ENCODE data around the gene TESK2.

The TESK2 gene

DNA sequence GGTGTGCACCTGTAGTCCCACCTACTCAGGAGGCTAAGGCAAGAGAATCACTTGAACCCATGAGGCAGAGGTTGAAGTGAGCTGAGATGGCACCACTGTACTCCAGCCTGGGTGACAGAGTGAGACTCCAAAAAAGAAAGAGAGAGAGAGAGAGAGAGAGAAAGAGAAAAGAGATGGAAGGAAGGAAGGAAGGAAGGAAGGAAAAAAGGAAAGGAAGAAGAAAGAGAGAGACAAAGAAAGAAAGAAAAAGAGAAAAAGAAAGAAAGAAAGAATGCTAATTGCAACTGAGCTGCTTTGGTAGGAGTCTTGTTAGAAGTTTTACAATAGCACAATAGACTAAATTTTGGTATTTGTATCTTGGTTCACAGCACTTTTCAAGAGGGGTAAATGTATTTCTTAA, 25.7 kb downstream of the TESK2 start:
- H3K27me3 ChIP-seq (ENCODE audit: insufficient read depth, low read depth): no peaks in the 10 kb centered on the region
- no peak overlapping the region for H3K4me2 ChIP-seq
- peaks cover 17% of the 10 kb centered on the region for H3K4me1 ChIP-seq (ENCODE audit: low read depth, poor library complexity, severe bottlenecking)
- H3K27ac ChIP-seq: no peak overlapping the region
- H3K79me2 ChIP-seq (ENCODE audit: insufficient read depth, low read depth): no peaks in the 10 kb centered on the region
- no peak overlapping the region for H2AFZ ChIP-seq (ENCODE audit: low read depth)
- H3K36me3 ChIP-seq (ENCODE audit: insufficient read depth): no peaks in the 10 kb centered on the region
- no peak overlapping the region for H3K4me3 ChIP-seq (IDR thresholded peaks at IDR 0.05; ENCODE audit: insufficient read depth, low read depth, low read length)
- H4K20me1 ChIP-seq (ENCODE audit: insufficient read depth): no peaks in the 10 kb centered on the region
- TF ChIP-seq, protein P1, sequence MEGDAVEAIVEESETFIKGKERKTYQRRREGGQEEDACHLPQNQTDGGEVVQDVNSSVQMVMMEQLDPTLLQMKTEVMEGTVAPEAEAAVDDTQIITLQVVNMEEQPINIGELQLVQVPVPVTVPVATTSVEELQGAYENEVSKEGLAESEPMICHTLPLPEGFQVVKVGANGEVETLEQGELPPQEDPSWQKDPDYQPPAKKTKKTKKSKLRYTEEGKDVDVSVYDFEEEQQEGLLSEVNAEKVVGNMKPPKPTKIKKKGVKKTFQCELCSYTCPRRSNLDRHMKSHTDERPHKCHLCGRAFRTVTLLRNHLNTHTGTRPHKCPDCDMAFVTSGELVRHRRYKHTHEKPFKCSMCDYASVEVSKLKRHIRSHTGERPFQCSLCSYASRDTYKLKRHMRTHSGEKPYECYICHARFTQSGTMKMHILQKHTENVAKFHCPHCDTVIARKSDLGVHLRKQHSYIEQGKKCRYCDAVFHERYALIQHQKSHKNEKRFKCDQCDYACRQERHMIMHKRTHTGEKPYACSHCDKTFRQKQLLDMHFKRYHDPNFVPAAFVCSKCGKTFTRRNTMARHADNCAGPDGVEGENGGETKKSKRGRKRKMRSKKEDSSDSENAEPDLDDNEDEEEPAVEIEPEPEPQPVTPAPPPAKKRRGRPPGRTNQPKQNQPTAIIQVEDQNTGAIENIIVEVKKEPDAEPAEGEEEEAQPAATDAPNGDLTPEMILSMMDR (conservative IDR thresholded peaks at IDR 0.05; ENCODE audit: low read depth, low read length): no peak
- H3K9ac ChIP-seq: no peak overlapping the region

DNA sequence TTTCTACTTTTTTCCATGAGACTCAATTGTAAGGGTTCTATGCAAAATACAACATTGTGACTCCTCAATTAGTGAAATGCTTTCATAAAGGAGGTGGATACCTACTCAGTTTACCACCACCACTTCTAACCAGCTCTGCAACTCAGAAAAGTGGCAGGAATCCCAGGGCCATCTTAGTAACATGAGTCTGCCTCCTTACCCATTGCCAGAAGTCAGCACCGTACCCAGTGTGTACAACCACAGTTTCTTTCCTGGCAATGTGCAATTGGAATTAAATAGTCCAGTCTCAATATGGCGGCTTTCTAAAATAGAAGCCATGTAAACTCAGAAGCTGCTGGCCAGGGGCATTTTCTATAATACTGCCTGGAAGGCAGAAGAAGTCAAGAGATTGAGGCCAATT, 32.1 kb downstream of the TESK2 start:
- no peaks in the 10 kb centered on the region for H3K36me3 ChIP-seq (ENCODE audit: insufficient read depth)
- H3K27ac ChIP-seq: no peak overlapping the region
- H3K4me1 ChIP-seq (ENCODE audit: low read depth, poor library complexity, severe bottlenecking): no peaks in the 10 kb centered on the region
- no peak overlapping the region for H3K4me2 ChIP-seq
- TF ChIP-seq, protein P1 (conservative IDR thresholded peaks at IDR 0.05; ENCODE audit: low read depth, low read length): no peak
- no peaks in the 10 kb centered on the region for H4K20me1 ChIP-seq (ENCODE audit: insufficient read depth)
- H3K9ac ChIP-seq: no peak overlapping the region
- H3K4me3 ChIP-seq (IDR thresholded peaks at IDR 0.05; ENCODE audit: insufficient read depth, low read depth, low read length): no peak overlapping the region
- H3K79me2 ChIP-seq (ENCODE audit: insufficient read depth, low read depth): no peaks in the 10 kb centered on the region
- H3K27me3 ChIP-seq (ENCODE audit: insufficient read depth, low read depth): no peaks in the 10 kb centered on the region
- no peak overlapping the region for H2AFZ ChIP-seq (ENCODE audit: low read depth)

DNA sequence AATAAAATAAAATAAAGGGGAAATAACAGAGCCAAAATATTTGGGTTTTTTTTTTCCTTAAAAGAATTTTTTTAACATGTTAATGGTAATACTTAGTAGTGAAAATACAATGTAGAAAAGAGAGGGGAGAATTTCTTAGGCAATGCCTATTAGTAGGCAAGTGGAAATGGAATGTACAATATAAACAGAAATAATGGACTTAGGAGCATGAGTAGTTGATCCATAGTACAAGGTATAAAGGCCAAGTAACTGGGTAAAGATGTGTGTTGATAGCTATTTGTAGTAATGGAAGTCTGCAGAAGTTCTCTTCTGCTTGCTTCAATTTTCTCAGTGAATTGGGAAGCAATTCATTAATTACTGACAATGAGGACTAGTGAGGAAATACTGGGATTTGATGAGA, 34.4 kb downstream of the TESK2 start:
- TF ChIP-seq, protein P1 (conservative IDR thresholded peaks at IDR 0.05; ENCODE audit: low read depth, low read length): no peak
- H4K20me1 ChIP-seq (ENCODE audit: insufficient read depth): no peaks in the 10 kb centered on the region
- no peaks in the 10 kb centered on the region for H3K36me3 ChIP-seq (ENCODE audit: insufficient read depth)
- no peak overlapping the region for H3K27ac ChIP-seq
- no peak overlapping the region for H2AFZ ChIP-seq (ENCODE audit: low read depth)
- no peaks in the 10 kb centered on the region for H3K79me2 ChIP-seq (ENCODE audit: insufficient read depth, low read depth)
- H3K9ac ChIP-seq: no peak overlapping the region
- H3K4me2 ChIP-seq: no peak overlapping the region
- no peaks in the 10 kb centered on the region for H3K27me3 ChIP-seq (ENCODE audit: insufficient read depth, low read depth)
- H3K4me3 ChIP-seq (IDR thresholded peaks at IDR 0.05; ENCODE audit: insufficient read depth, low read depth, low read length): no peak overlapping the region
- H3K4me1 ChIP-seq (ENCODE audit: low read depth, poor library complexity, severe bottlenecking): no peaks in the 10 kb centered on the region

DNA sequence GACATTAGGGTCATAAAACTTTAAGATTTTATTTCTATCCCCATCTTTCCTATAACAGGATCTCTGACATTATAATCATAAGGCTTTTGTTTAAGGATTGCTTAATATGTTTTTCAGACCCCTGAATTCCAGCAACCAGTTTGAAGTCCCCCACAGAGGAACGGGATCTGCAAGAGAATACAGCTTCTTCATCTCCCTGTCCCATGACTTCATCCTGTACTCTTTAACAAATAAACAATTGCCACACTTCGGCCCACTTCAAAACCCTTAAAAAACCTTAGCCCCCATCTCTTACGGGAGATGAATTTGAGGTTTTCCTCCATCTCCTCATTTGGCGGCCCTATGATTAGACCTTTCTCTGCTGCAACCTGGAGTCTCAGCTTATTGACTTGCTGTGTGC, 35.8 kb downstream of the TESK2 start:
- Histone ChIP-seq H3K79me2 (ENCODE audit: insufficient read depth, low read depth) (no peaks in the 10 kb centered on the region), H3K36me3 (ENCODE audit: insufficient read depth) (no peaks in the 10 kb centered on the region), H2AFZ (ENCODE audit: low read depth) (no peak overlapping the region), H3K9ac (no peak overlapping the region), H4K20me1 (ENCODE audit: insufficient read depth) (no peaks in the 10 kb centered on the region), H3K4me3 (IDR thresholded peaks at IDR 0.05; ENCODE audit: insufficient read depth, low read depth, low read length) (no peak overlapping the region), H3K4me2 (no peak overlapping the region), H3K27me3 (ENCODE audit: insufficient read depth, low read depth) (no peaks in the 10 kb centered on the region), H3K4me1 (ENCODE audit: low read depth, poor library complexity, severe bottlenecking) (no peaks in the 10 kb centered on the region), H3K27ac (no peak overlapping the region)
- TF ChIP-seq, protein P1 (conservative IDR thresholded peaks at IDR 0.05; ENCODE audit: low read depth, low read length): no peak

DNA sequence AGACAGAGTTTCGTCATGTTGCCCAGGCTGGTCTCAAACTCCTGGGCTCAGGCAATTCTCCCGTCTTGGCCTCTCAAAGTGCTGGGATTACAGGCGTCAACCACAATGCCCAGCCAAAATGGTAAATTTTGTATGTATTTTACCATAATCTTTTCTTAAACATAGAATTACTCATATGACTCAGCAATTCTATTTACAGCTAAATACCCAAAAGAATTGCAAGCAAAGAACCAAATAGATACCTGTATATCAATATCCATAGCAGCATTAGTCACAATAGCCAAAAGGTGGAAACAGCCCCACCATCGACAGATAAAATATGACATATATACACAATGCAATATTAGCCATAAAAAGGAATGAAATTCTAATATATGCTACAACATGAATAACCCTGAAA, 36.5 kb downstream of the TESK2 start:
- Histone ChIP-seq H3K79me2 (ENCODE audit: insufficient read depth, low read depth) (no peaks in the 10 kb centered on the region), H2AFZ (ENCODE audit: low read depth) (no peak overlapping the region), H3K4me3 (IDR thresholded peaks at IDR 0.05; ENCODE audit: insufficient read depth, low read depth, low read length) (no peak overlapping the region), H3K27me3 (ENCODE audit: insufficient read depth, low read depth) (no peaks in the 10 kb centered on the region), H3K27ac (no peak overlapping the region), H3K9ac (no peak overlapping the region), H4K20me1 (ENCODE audit: insufficient read depth) (no peaks in the 10 kb centered on the region), H3K4me1 (ENCODE audit: low read depth, poor library complexity, severe bottlenecking) (no peaks in the 10 kb centered on the region), H3K4me2 (no peak overlapping the region), H3K36me3 (ENCODE audit: insufficient read depth) (no peaks in the 10 kb centered on the region)
- TF ChIP-seq, protein P1 (conservative IDR thresholded peaks at IDR 0.05; ENCODE audit: low read depth, low read length): no peak
